ENCODE data around the gene GPR17.

GPR17 gene

GRCh38 chr2:127630096-127630863 lies 15.7 kb upstream of the GPR17 start:
- DNase-seq (ENCODE audit: low spot score): no peak

DNA sequence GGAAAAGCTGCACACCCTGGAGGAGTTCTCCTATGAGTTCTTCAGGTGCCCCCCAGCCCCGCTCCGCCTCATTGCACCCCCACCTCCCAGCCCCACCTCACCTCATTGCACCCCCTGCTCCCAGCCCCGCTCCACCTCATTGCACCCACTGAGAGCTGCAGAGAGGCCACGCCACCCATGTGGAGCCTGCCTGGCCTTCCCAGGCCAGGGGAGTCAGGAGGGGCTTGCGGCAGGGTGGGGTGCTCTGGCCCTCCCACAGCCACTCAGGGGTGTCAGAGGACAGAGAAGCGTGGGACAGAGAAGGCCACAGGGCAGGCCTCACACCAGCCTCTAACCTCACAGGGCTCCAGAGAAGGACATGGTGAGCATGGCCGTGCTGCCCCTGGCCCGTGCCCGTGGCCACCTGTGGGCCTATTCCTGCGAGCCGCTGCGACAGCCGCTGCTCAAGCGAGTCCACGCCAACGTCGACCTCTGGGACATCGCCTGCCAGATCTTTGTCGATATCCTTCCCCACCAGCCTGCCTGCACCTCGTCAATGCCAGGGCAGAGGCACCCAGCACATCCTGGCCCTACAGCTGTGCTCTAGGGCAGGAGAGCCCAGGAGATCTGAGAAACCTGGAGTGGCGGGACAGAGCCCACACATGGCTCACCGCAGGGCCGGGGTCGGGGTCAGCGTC lies 15.0 kb upstream of the GPR17 start:
- no peak for DNase-seq (ENCODE audit: low spot score)

- no peak for DNase-seq (ENCODE audit: low spot score)
These were observed 14.4 kb upstream of the GPR17 start for GRCh38 chr2:127631541-127631996.

DNA sequence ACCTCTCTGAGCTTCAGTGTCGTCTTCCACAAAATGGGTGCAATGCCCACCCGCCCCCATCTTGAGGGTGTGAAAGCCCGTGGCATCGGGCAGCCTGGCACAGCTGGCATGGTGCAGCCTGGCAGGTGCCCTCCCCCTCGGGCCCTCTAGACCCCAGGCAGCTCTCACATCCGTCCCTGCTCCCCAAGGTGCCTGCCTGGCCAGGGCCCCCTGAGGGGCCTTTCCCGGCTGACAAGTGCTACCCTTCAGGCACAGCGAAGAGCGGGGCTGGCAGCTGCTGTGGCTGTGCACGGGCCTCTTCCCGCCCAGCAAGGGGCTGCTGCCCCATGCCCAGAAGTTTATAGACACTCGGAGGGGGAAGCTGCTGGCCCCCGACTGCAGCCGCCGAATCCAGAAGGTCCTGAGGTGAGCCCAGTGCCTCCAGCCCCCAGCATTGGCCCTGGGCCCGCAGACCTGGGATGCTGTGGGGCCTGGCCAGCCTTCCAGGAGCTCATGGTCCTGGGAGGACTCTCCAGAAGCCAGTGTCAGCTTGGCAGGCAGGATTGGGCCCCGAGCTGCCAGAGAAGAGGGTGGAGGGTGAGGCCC lies 13.9 kb upstream of the GPR17 start:
- no peak for DNase-seq (ENCODE audit: low spot score)

- DNase-seq (ENCODE audit: low spot score): no peak
These were observed 13.1 kb upstream of the GPR17 start for GRCh38 chr2:127632592-127633489.

DNA sequence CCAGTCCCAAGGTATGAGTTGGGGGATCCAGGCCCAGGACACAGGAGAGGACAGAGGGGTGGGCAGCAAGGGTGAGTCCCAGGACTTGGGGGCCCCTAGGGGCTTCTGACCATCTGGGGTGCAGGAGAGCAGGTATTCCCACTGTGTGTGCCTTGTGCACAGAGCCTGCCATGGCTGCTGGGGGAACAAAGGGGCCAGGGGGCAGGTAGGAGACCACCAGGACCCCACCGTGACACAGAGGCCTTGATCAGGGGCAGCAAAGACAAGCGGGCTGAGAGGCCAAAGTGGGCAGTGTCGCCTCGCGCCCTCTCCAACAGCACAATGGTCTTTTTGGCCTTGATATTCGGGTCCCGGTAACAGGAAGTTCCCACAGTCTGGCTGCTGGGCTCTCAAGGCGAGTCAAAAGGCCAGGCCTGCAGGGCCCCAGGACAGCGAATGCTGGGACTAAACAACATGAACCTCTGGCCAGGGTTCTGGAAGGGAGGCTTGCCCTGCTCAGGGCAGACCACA lies 12.3 kb upstream of the GPR17 start:
- DNase-seq (ENCODE audit: low spot score): no peak

DNA sequence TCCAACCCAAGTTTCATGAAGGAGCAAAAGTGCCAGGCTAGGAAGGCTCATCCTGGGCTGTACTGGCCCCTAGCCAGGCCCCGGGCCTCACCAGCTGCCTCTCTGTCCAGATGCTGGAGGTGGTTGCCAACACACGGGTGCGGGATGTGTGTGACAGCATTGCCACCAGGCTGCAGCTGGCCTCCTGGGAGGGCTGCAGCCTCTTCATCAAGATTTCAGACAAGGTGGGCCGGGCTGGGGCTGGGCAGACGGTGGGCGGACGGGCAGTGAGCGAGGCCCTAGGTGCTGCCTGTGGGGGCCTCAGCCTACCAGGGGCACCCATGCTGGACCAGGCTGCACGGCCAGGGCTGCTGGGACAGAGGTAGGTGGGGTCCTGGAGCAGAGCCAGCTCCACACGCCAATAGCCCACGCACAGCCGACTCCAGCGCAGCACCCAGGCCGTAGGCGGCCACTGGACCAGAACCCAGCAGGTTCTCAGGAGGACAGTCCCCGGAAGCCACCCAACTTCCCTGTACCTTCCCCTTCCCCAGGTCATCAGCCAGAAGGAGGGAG lies 11.8 kb upstream of the GPR17 start:
- no peak for DNase-seq (ENCODE audit: low spot score)

GRCh38 chr2:127634626-127635379 lies 11.2 kb upstream of the GPR17 start:
- DNase-seq (ENCODE audit: low spot score): no peak

GRCh38 chr2:127635380-127636237 lies 10.3 kb upstream of the GPR17 start:
- no peak for DNase-seq (ENCODE audit: low spot score)

DNA sequence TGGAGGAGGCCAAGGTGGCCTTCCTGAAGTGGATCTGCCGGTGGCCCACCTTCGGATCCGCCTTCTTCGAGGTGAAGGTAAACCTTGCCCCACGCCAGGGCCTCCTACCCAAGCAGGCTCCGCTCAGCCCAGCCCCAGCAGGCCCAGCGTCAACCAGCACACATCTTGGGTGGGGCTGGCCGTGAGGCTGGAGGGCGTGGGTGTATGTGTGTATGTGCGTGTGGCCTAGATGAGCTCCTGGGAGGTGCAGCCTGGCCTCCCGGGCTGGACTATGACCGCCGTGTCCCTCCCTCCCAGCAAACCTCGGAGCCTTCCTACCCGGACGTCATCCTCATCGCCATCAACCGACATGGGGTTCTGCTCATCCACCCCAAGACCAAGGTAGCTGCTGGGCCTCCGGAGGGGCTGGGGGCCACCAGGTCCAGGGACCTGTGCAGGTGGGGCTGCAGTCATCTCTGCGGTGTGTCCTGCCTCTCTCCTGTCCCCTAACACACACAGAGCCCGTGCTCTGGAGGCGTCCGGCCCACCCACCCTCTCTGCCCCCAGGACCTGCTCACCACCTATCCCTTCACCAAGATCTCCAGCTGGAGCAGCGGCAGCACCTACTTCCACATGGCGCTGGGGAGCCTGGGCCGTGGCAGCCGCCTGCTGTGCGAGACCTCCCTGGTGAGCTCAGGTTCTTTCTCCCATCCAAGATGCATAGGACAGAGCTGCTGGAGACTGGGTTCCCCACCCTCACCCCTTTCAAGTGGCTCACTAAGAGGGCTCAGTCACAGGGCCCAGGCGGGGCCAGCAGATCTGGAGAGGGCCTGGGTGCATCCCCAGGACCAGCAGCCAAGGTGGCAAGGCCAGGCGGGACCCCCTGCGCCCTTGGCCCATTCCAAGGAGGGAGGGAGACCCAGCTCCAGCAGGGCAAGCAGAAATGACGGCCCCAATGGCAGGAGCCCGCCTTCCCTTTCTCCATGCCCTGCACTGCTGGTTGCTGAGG lies 9.4 kb upstream of the GPR17 start:
- no peak for DNase-seq (ENCODE audit: low spot score)

DNA sequence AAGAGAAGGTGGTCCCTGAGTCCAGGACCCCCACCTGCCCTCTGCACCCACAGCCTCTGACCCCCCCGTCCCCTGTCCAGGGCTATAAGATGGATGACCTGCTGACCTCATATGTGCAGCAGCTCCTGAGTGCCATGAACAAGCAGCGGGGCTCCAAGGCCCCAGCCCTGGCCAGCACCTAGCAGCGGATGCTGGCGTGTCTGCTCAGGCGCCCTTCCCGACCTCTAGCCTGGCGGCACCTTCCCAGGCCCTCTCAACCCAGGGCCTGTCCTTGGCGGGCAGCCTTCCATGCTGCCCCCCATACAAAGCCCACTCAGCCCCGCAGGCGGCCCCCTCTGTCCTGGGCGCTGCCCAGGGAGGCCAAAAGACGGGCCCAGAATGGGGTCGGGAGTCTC lies 8.7 kb upstream of the GPR17 start:
- no peak for DNase-seq (ENCODE audit: low spot score)

DNA sequence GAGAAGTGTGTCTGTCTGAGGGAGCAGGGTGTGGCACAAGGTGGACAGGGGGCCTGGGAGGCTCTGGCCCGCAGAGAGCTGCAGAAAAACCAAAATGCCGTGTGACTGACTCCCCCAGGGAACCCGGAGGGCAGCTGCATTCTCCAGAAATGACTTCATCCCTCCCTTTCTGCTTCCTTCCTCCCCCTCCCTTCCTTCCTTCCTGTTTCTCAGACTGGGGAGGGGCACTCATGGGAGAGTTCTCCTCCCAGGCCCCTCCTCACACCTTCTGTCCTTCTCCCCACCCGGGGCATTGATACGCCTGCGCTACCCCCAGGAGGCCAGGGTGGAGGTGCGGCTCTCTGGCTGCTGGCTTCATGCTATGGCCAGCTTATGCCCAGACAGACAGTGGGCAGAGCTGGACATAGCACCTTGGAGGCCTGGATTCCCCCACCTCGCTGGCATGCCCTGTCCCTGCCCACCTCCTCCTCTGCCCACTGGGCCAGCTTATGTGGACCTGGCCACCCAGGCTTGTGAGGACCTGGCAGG lies 8.2 kb upstream of the GPR17 start:
- DNase-seq (ENCODE audit: low spot score): no peak

DNA sequence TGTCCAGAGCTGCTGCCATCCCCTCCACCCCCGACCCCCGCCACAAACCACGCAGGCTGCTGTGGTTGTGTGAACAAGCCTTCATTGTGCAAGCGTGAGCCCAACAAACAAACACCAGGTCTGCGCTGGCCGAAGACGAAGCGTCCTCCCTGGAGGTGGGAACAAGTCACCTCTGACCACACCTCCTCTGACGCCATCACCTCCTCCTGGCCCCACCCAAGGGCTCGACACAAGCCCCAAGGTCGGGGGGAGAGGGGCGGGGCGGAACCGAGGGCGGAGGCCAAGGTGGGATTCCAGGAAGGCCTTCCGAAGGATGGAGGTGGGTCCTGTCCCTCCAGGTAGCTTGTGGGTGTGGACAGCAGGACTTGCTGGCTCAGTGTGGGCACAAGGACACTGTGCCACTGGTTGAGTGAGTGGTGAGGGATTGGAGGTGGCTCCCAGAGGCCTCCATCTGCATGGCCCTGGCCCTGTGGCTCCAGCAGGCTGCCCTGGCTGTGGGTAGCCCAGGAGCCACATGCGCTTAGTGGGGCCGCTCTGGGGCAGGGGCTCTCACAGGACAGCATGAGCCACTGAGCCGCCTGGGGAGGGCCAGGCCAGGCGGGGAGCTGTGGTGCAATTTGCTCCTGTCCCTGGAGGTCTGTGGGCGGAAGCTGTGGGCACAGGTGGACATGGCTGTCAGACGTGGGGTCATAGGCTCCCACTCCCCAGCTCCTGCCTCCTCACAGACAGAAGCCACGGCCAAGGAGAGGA lies 7.4 kb upstream of the GPR17 start:
- no peak for DNase-seq (ENCODE audit: low spot score)

DNA sequence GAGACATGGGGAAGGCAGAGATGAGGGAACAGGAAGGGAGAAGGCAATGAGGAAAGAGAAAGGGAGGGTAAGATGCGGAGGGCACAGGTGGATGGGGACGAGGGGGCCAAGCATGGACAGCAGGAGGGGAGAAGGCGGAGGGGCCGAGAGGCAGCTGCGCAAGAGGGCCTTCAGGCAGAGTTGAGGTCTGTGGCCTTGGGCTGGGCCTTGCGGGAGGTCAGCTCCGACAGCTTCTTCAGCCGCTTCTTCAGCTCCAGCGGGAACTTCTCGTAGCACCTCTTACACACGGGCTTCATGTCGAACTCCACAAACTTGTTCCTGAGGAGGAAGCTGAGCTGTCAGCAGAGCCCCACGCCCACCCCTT lies 6.9 kb upstream of the GPR17 start:
- DNase-seq (ENCODE audit: low spot score): no peak

GRCh38 chr2:127640082-127641072 lies 5.6 kb upstream of the GPR17 start:
- peak; percentile 10 for DNase-seq (ENCODE audit: low spot score)

GRCh38 chr2:127641133-127641532 lies 4.8 kb upstream of the GPR17 start:
- no peak for DNase-seq (ENCODE audit: low spot score)
